Mucosa of descending colon (tissue), 3 donors: ENCODE data around the gene MCAT. TPM values are rescaled to one million over a fixed set of nuclear protein-coding genes. Genes with fewer than 3 reads are reported as not detected.
A peak's percentile ranks its signal among the peaks of the same experiment; 100 is the strongest.
"Not testable (repeated sequence)": the region's sequence is repeated elsewhere in the genome, so short reads cannot be mapped to it uniquely, and the experiment has no call there.

Experiments used
- ATAC-seq: fragments of 200-7000 bp; cut with Tn5 transposase; one replicate; pipeline ENCODE4 v1.9.1; 2020; ENCODE audit warnings: mild to moderate bottlenecking, moderate library complexity
- DNase-seq, 3 donors: peaks; one replicate each; pipeline ENCODE4 v3.0.0-alpha.2; 2020
- H3K36me3 ChIP-seq: fragments of 200-600 bp; one replicate; pipeline ENCODE4 v1.8.0; 2021; ENCODE audit warnings: low read depth, mild to moderate bottlenecking
- H3K4me1 ChIP-seq: fragments of 200-600 bp; one replicate; pipeline ENCODE4 v1.8.0; 2021; ENCODE audit warnings: low read depth, mild to moderate bottlenecking
- H3K4me3 ChIP-seq: fragments of 200-600 bp; one replicate; pipeline ENCODE4 v1.8.0; 2021; ENCODE audit warnings: mild to moderate bottlenecking
- H3K9me3 ChIP-seq: fragments of 200-600 bp; one replicate; pipeline ENCODE4 v1.8.0; 2021; ENCODE audit warnings: mild to moderate bottlenecking
- CTCF ChIP-seq: fragments of 200-600 bp; IDR thresholded peaks from one replicate; pipeline ENCODE4 v1.8.0; 2022; ENCODE audit warnings: antibody characterized with exemption, mild to moderate bottlenecking
- intact Hi-C, 2 donors: fragments of 100-400 bp; cut with DNase I in 1 of 2; cut with micrococcal nuclease in 1 of 2; formaldehyde crosslinking; loops; one replicate each; pipeline versions ENCODE4 v1.11.0 to v1.11.1; 2022; cut with DNase I, micrococcal nuclease
- total RNA-seq, 3 donors: library from RNA; stranded (reverse); fragmentation: NEBNext Ultra II Directional in 2 of 3; extraction: Animal tissue kit (Norgen Biotek cat#: 25700) in 2 of 3; gene quantifications; one replicate each; pipeline versions ENCODE4 v1.2.1 to v1.2.4, GENCODE V29; 2021 to 2023
- donor health status: DM: no; HTN: no; CAD: no; lungs with moderate emphysema.
- donor health status: DM: no; HTN: no; CAD: no.
- donor health status: DM: no; HTN: yes; CAD: no.

MCAT gene
- total RNA-seq, 3 donors from 2014 or later: 16.1 to 18.8 (median 17.0) TPM

- H3K36me3 ChIP-seq: no peaks in the 10 kb centered on the region
- DNase-seq: no peak
- no peak for ATAC-seq
- no peak overlapping the region for H3K4me3 ChIP-seq
- no peaks in the 10 kb centered on the region for H3K9me3 ChIP-seq
- intact Hi-C loops: no loop called here
- TF ChIP-seq CTCF: no peak
- H3K4me1 ChIP-seq: peaks cover 7% of the 10 kb centered on the region
These were observed 36.9 kb downstream of the MCAT start for GRCh38 chr22:43106302-43106701.

- intact Hi-C loops, H3K4me3 ChIP-seq: not testable (repeated sequence)
These were observed 38.2 kb downstream of the MCAT start for GRCh38 chr22:43104950-43105349.

DNA sequence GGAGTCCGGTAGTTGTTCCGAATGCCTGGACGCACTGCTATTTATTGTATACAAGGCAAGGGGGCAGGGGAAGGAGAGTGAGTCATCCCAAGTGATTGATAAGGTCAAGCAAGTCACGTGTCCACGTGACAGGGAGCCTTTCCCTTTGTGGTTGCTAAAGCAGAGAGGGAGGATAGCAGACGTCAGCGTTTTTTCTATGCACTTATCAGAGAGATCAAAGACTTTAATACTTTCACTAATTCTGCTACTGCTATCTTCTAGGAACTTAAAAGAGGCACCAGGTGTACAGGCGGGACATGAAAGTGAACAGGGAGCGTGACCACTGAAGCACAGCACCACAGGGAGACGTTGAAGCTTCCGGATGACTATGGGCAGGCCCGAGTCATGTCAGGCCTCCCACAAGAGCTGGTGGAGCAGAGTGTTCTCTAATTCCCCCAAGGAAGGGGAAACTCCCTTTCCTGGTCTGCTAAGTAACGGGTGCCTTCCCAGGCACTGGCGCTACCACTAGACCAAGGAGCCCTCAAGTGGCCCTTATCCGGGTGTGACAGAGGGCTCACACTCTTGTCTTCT lies 39.1 kb downstream of the MCAT start:
- H3K4me1 ChIP-seq, H3K36me3 ChIP-seq, H3K4me3 ChIP-seq, H3K9me3 ChIP-seq, intact Hi-C loops, DNase-seq: not testable (repeated sequence)
- ATAC-seq: peak; percentile 75

More at GRCh38 chr22:43104950-43105349, 38.2 kb downstream of the MCAT start:
- not testable (repeated sequence) for ATAC-seq, H3K36me3 ChIP-seq, H3K4me1 ChIP-seq, DNase-seq, H3K9me3 ChIP-seq

DNA sequence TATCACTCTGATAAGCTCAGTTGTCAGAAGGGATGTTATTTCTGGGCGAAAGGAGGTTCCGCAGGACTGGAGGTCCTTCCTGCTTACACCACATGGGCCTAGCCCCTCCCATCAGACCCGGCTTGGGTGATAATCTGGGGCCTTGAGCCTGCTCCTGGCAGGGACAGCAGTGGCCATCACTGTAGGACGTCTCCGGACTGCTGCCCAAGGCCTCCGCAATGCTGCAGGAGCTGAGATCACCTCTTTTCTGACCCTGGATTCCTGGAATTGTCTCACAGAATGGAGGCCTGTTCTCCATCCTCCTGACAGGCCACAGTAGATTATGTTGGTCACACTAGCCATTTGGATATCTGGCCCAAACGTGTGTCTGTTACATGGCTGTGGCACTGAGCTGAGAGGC lies 41.9 kb downstream of the MCAT start:
- intact Hi-C loops: no loop called here
- no peaks in the 10 kb centered on the region for H3K36me3 ChIP-seq
- DNase-seq: no peak
- TF ChIP-seq CTCF: no peak
- H3K4me1 ChIP-seq: no peaks in the 10 kb centered on the region
- peaks cover 6% of the 10 kb centered on the region for H3K9me3 ChIP-seq
- H3K4me3 ChIP-seq: no peak overlapping the region
- ATAC-seq: no peak

DNA sequence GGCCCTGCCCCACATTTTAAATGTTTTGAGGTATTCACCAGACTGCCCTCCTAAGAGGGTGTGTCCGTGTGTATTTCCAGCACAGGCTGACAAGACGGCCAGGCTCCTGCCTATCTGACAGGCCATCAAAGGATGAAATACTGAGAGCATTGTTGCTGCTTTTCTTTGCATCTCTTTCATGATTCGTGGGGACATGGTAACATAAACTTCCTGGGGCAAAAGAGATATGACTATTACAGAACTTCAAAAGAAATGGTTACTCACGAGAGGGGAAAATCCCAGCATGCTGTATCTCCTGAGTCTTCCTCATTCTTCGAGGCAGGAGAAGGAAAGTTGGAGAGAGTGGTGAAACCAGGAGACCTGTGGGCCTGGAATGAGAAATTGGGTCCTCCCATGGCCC lies 43.0 kb downstream of the MCAT start:
- Histone ChIP-seq H3K4me1 (no peaks in the 10 kb centered on the region), H3K36me3 (no peaks in the 10 kb centered on the region), H3K9me3 (peaks cover 6% of the 10 kb centered on the region), H3K4me3 (no peak overlapping the region)
- no peak for DNase-seq
- no peak for TF ChIP-seq CTCF
- intact Hi-C loops: no loop called here
- ATAC-seq: peak; percentile 41

- peaks cover 6% of the 10 kb centered on the region for H3K9me3 ChIP-seq
- TF ChIP-seq CTCF: no peak
- H3K4me1 ChIP-seq: no peaks in the 10 kb centered on the region
- intact Hi-C loops: no loop called here
- ATAC-seq (no peak), DNase-seq (no peak)
- H3K4me3 ChIP-seq: no peak overlapping the region
- H3K36me3 ChIP-seq: no peaks in the 10 kb centered on the region
These were observed 44.1 kb downstream of the MCAT start for GRCh38 chr22:43099095-43099494.

- Histone ChIP-seq H3K9me3 (peaks cover 6% of the 10 kb centered on the region), H3K4me1 (no peaks in the 10 kb centered on the region), H3K4me3 (no peak overlapping the region), H3K36me3 (no peaks in the 10 kb centered on the region)
- intact Hi-C loops: no loop called here
- ATAC-seq (no peak), DNase-seq (no peak)
- TF ChIP-seq CTCF: no peak
These were observed 44.8 kb downstream of the MCAT start for GRCh38 chr22:43098356-43098755.
